ENCODE measurements around the gene DNPH1. TPM values are rescaled to one million over a fixed set of nuclear protein-coding genes. Genes with fewer than 3 reads are reported as not detected.

Gene DNPH1
- total and polyA plus RNA-seq, 3 experiments from 2014 or later = 68.2 to 80.0 (median 68.3) TPM

- H3K27ac Mint-ChIP-seq = peak overlapping the region in 6 of 8 donors; percentile 12 to 95 (median 86)
- peak overlapping the region; percentile 35 for H3K27ac ChIP-seq (ENCODE audit: low read depth, low read length)
Measured at GRCh38 chr6:43246301-43247113, 17.2 kb upstream of the DNPH1 start.

GRCh38 chr6:43243664-43244321 is 14.5 kb upstream of the DNPH1 start:
- Histone ChIP-seq H3K4me3 (ENCODE audit: low read length) (no peak overlapping the region), H3K27me3 (ENCODE audit: insufficient read depth, low read length, poor library complexity, severe bottlenecking) (peaks cover 33% of the 10 kb centered on the region), H3K36me3 (ENCODE audit: insufficient read depth, low read length) (no peaks in the 10 kb centered on the region), H3K4me1 (ENCODE audit: insufficient read depth, low read length) (peaks cover 12% of the 10 kb centered on the region), H3K9me3 (ENCODE audit: low read length) (no peaks in the 10 kb centered on the region), H3K27ac (ENCODE audit: low read depth, low read length) (no peak overlapping the region)
- peaks cover 0 to 11% (median 2%) of the 10 kb centered on the region in 3 donors for H3K36me3 Mint-ChIP-seq
- POLR2A ChIA-PET = interaction anchor here (1.2 kb wide), 1 partner anchor 126 kb away, joined by 3 read pairs; no protein-coding TSS in a partner anchor
- peaks cover 0 to 5% (median 4%) of the 10 kb centered on the region in 5 donors for H3K9me3 Mint-ChIP-seq
- H3K27me3 Mint-ChIP-seq = peaks cover 13 to 23% of the 10 kb centered on the region in 2 donors
- CTCF ChIA-PET = interaction anchor here (0.8 kb wide), 1 partner anchor 14 kb away, joined by 4 read pairs; no protein-coding TSS in a partner anchor
- no peak for DNase-seq
- H3K4me1 Mint-ChIP-seq = peaks cover 10 to 19% (median 13%) of the 10 kb centered on the region in 3 donors
- no peak overlapping the region for H3K4me3 Mint-ChIP-seq
- H3K27ac Mint-ChIP-seq = no peak overlapping the region

More at GRCh38 chr6:43246301-43247113, 17.2 kb upstream of the DNPH1 start:
- peak overlapping the region; percentile 86 to 93 (median 89) for H3K4me3 Mint-ChIP-seq
- no peak for DNase-seq
- no peaks in the 10 kb centered on the region for H3K36me3 Mint-ChIP-seq
- no peaks in the 10 kb centered on the region for H3K9me3 ChIP-seq (ENCODE audit: low read length)
- peaks cover 10 to 19% (median 13%) of the 10 kb centered on the region in 3 donors for H3K4me1 Mint-ChIP-seq
- H3K27me3 ChIP-seq (ENCODE audit: insufficient read depth, low read length, poor library complexity, severe bottlenecking) = peaks cover 31% of the 10 kb centered on the region
- peaks cover 12% of the 10 kb centered on the region for H3K4me1 ChIP-seq (ENCODE audit: insufficient read depth, low read length)
- no peaks in the 10 kb centered on the region for H3K9me3 Mint-ChIP-seq
- H3K27me3 Mint-ChIP-seq = peaks cover 4 to 9% of the 10 kb centered on the region in 2 donors
- H3K4me3 ChIP-seq (ENCODE audit: low read length) = peak overlapping the region; percentile 87
- no peaks in the 10 kb centered on the region for H3K36me3 ChIP-seq (ENCODE audit: insufficient read depth, low read length)
- ChIA-PET CTCF (interaction anchor here (0.6 to 1.9 kb wide), 4 partner anchors 17 to 71 kb away, joined by 3 to 12 read pairs (median 4); partner anchors contain the start of gene DNPH1), POLR2A (interaction anchor here (0.5 to 1.5 kb wide), 4 partner anchors 8 to 800 kb away, joined by 3 to 9 read pairs (median 3); no protein-coding TSS in a partner anchor)

- Mint-ChIP-seq H3K27ac (peak within 1 kb of the TSS in 1 of 8 donors; percentile 26), H3K4me1 (peaks cover 10 to 19% (median 13%) of the 10 kb centered on the region in 3 donors), H3K27me3 (peaks cover 16 to 30% of the 10 kb centered on the region in 2 donors), H3K4me3 (no peak within 1 kb of the TSS), H3K9me3 (peaks cover 0 to 7% (median 5%) of the 10 kb centered on the region in 5 donors), H3K36me3 (peaks cover 0 to 11% (median 2%) of the 10 kb centered on the region in 3 donors)
- ChIA-PET POLR2A (interaction anchor here (1.2 kb wide), 1 partner anchor 127 kb away, joined by 3 read pairs; no protein-coding TSS in a partner anchor), CTCF (interaction anchor here (0.8 kb wide), 1 partner anchor 13 kb away, joined by 4 read pairs; no protein-coding TSS in a partner anchor)
- Histone ChIP-seq H3K9me3 (ENCODE audit: low read length) (no peaks in the 10 kb centered on the region), H3K4me1 (ENCODE audit: insufficient read depth, low read length) (peaks cover 12% of the 10 kb centered on the region), H3K36me3 (ENCODE audit: insufficient read depth, low read length) (no peaks in the 10 kb centered on the region), H3K4me3 (ENCODE audit: low read length) (no peak within 1 kb of the TSS), H3K27me3 (ENCODE audit: insufficient read depth, low read length, poor library complexity, severe bottlenecking) (peaks cover 33% of the 10 kb centered on the region), H3K27ac (ENCODE audit: low read depth, low read length) (no peak within 1 kb of the TSS)
- peak in 4 of 5 donors; percentile 17 to 65 (median 32) for DNase-seq
Measured at GRCh38 chr6:43242908-43243663, 13.8 kb upstream of the DNPH1 start, which contains the start of gene TTBK1. Gene TTBK1, plus strand, starts transcription at chr6:43243481. Its CDS starts 3,180 bp downstream, at chr6:43246661.

GRCh38 chr6:43241446-43241845 is 12.2 kb upstream of the DNPH1 start:
- peaks cover 0 to 2% (median 2%) of the 10 kb centered on the region in 3 donors for H3K4me1 Mint-ChIP-seq
- ChIA-PET CTCF (interaction anchor here (1.9 kb wide), 1 partner anchor 12 kb away, joined by 15 read pairs; the partner anchor contains the start of gene DNPH1), POLR2A (no interaction called here)
- H3K27ac Mint-ChIP-seq = no peak overlapping the region
- peaks cover 20 to 40% of the 10 kb centered on the region in 2 donors for H3K27me3 Mint-ChIP-seq
- no peak for DNase-seq
- H3K27me3 ChIP-seq (ENCODE audit: insufficient read depth, low read length, poor library complexity, severe bottlenecking) = peaks cover 35% of the 10 kb centered on the region
- H3K4me3 Mint-ChIP-seq = no peak overlapping the region
- H3K9me3 ChIP-seq (ENCODE audit: low read length) = no peaks in the 10 kb centered on the region
- H3K27ac ChIP-seq (ENCODE audit: low read depth, low read length) = no peak overlapping the region
- no peaks in the 10 kb centered on the region for H3K4me1 ChIP-seq (ENCODE audit: insufficient read depth, low read length)
- H3K36me3 ChIP-seq (ENCODE audit: insufficient read depth, low read length) = no peaks in the 10 kb centered on the region
- peaks cover 0 to 7% (median 6%) of the 10 kb centered on the region in 5 donors for H3K9me3 Mint-ChIP-seq
- peaks cover 0 to 15% (median 2%) of the 10 kb centered on the region in 3 donors for H3K36me3 Mint-ChIP-seq
- H3K4me3 ChIP-seq (ENCODE audit: low read length) = no peak overlapping the region

GRCh38 chr6:43240950-43241349 is 11.7 kb upstream of the DNPH1 start:
- Mint-ChIP-seq H3K4me3 (no peak overlapping the region), H3K27me3 (peaks cover 20 to 44% of the 10 kb centered on the region in 2 donors), H3K4me1 (no peaks in the 10 kb centered on the region), H3K9me3 (peaks cover 0 to 7% (median 6%) of the 10 kb centered on the region in 5 donors), H3K27ac (no peak overlapping the region), H3K36me3 (peaks cover 0 to 15% (median 2%) of the 10 kb centered on the region in 3 donors)
- Histone ChIP-seq H3K9me3 (ENCODE audit: low read length) (no peaks in the 10 kb centered on the region), H3K27me3 (ENCODE audit: insufficient read depth, low read length, poor library complexity, severe bottlenecking) (peaks cover 35% of the 10 kb centered on the region), H3K4me3 (ENCODE audit: low read length) (no peak overlapping the region), H3K4me1 (ENCODE audit: insufficient read depth, low read length) (no peaks in the 10 kb centered on the region), H3K36me3 (ENCODE audit: insufficient read depth, low read length) (no peaks in the 10 kb centered on the region), H3K27ac (ENCODE audit: low read depth, low read length) (no peak overlapping the region)
- CTCF ChIA-PET = interaction anchor here (1.9 kb wide), 1 partner anchor 12 kb away, joined by 15 read pairs; the partner anchor contains the start of gene DNPH1
- POLR2A ChIA-PET = no interaction called here
- no peak for DNase-seq

GRCh38 chr6:43239054-43239453 is 9.8 kb upstream of the DNPH1 start:
- Mint-ChIP-seq H3K36me3 (peaks cover 0 to 15% (median 2%) of the 10 kb centered on the region in 3 donors), H3K27ac (no peak overlapping the region), H3K9me3 (peaks cover 0 to 7% (median 6%) of the 10 kb centered on the region in 5 donors), H3K4me3 (no peak overlapping the region), H3K27me3 (peaks cover 23 to 44% of the 10 kb centered on the region in 2 donors), H3K4me1 (no peaks in the 10 kb centered on the region)
- no peaks in the 10 kb centered on the region for H3K4me1 ChIP-seq (ENCODE audit: insufficient read depth, low read length)
- H3K27me3 ChIP-seq (ENCODE audit: insufficient read depth, low read length, poor library complexity, severe bottlenecking) = peaks cover 17% of the 10 kb centered on the region
- H3K4me3 ChIP-seq (ENCODE audit: low read length) = no peak overlapping the region
- no peak for DNase-seq
- ChIA-PET POLR2A (no interaction called here), CTCF (interaction anchor here (2.2 kb wide), 1 partner anchor 10 kb away, joined by 17 read pairs; the partner anchor contains the start of gene DNPH1)
- no peaks in the 10 kb centered on the region for H3K36me3 ChIP-seq (ENCODE audit: insufficient read depth, low read length)
- no peak overlapping the region for H3K27ac ChIP-seq (ENCODE audit: low read depth, low read length)
- H3K9me3 ChIP-seq (ENCODE audit: low read length) = no peaks in the 10 kb centered on the region

- peaks cover 0 to 15% (median 2%) of the 10 kb centered on the region in 3 donors for H3K36me3 Mint-ChIP-seq
- H3K36me3 ChIP-seq (ENCODE audit: insufficient read depth, low read length) = no peaks in the 10 kb centered on the region
- peaks cover 0 to 7% (median 6%) of the 10 kb centered on the region in 5 donors for H3K9me3 Mint-ChIP-seq
- no peak overlapping the region for H3K27ac Mint-ChIP-seq
- no peak for DNase-seq
- H3K4me3 Mint-ChIP-seq = no peak overlapping the region
- peaks cover 3% of the 10 kb centered on the region for H3K27me3 ChIP-seq (ENCODE audit: insufficient read depth, low read length, poor library complexity, severe bottlenecking)
- no peak overlapping the region for H3K27ac ChIP-seq (ENCODE audit: low read depth, low read length)
- ChIA-PET CTCF (no interaction called here), POLR2A (no interaction called here)
- H3K4me1 Mint-ChIP-seq = no peaks in the 10 kb centered on the region
- no peak overlapping the region for H3K4me3 ChIP-seq (ENCODE audit: low read length)
- H3K4me1 ChIP-seq (ENCODE audit: insufficient read depth, low read length) = no peaks in the 10 kb centered on the region
- no peaks in the 10 kb centered on the region for H3K9me3 ChIP-seq (ENCODE audit: low read length)
- H3K27me3 Mint-ChIP-seq = peaks cover 23 to 54% of the 10 kb centered on the region in 2 donors
Measured at GRCh38 chr6:43235841-43236240, 6.6 kb upstream of the DNPH1 start.
